HUES48 (cell line): ENCODE results near the gene NEIL1.
A peak's percentile ranks its signal among the peaks of the same experiment; 100 is the strongest.
"Not testable (repeated sequence)": the region's sequence is repeated elsewhere in the genome, so short reads cannot be mapped to it uniquely, and the experiment has no call there.

Experiments
- H3K27ac ChIP-seq: one replicate; pipeline ENCODE4 v1.7.0; 2013; ENCODE audit warnings: low read depth, low read length, inconsistent platforms
- H3K27me3 ChIP-seq: 2 replicates; pipeline ENCODE4 v1.6.1; 2013; ENCODE audit warnings: mild to moderate bottlenecking, low read length; ENCODE audit not compliant: control insufficient read depth, insufficient read depth
- H3K36me3 ChIP-seq: 2 replicates; pipeline ENCODE4 v1.6.1; 2013; ENCODE audit warnings: low read length; ENCODE audit not compliant: control insufficient read depth, insufficient read depth
- H3K4me1 ChIP-seq: 2 replicates; pipeline ENCODE4 v1.6.1; 2013; ENCODE audit warnings: mild to moderate bottlenecking, low read length; ENCODE audit not compliant: control insufficient read depth, insufficient read depth
- H3K4me3 ChIP-seq: 2 replicates; pipeline ENCODE4 v1.5.1; 2013; ENCODE audit warnings: mild to moderate bottlenecking, low read depth, low read length
- H3K9ac ChIP-seq: 2 replicates; pipeline ENCODE4 v1.6.1; 2013; ENCODE audit warnings: mild to moderate bottlenecking, low read depth, low read length, moderate library complexity
- H3K9me3 ChIP-seq: 2 replicates; pipeline ENCODE4 v1.6.1; 2013; ENCODE audit warnings: low read length; ENCODE audit not compliant: control insufficient read depth, insufficient read depth

Gene NEIL1

GRCh38 chr15:75348562-75349350, 1.9 kb downstream of the NEIL1 start:
- Histone ChIP-seq H3K4me1 (peaks cover 3% of the 10 kb centered on the region; the same call in 1 of the 2 replicates), H3K9me3 (no peaks in the 10 kb centered on the region), H3K27me3 (peaks cover 29% of the 10 kb centered on the region), H3K27ac (no peak overlapping the region), H3K4me3 (peak overlapping the region; percentile 89), H3K9ac (peak overlapping the region; percentile 13; the same call in 1 of the 2 replicates), H3K36me3 (no peaks in the 10 kb centered on the region)

- not testable (repeated sequence) for H3K27ac ChIP-seq, H3K4me1 ChIP-seq, H3K9ac ChIP-seq, H3K36me3 ChIP-seq, H3K9me3 ChIP-seq, H3K4me3 ChIP-seq
- peaks cover 29% of the 10 kb centered on the region for H3K27me3 ChIP-seq
Measured at GRCh38 chr15:75349351-75349669, 2.5 kb downstream of the NEIL1 start.

DNA sequence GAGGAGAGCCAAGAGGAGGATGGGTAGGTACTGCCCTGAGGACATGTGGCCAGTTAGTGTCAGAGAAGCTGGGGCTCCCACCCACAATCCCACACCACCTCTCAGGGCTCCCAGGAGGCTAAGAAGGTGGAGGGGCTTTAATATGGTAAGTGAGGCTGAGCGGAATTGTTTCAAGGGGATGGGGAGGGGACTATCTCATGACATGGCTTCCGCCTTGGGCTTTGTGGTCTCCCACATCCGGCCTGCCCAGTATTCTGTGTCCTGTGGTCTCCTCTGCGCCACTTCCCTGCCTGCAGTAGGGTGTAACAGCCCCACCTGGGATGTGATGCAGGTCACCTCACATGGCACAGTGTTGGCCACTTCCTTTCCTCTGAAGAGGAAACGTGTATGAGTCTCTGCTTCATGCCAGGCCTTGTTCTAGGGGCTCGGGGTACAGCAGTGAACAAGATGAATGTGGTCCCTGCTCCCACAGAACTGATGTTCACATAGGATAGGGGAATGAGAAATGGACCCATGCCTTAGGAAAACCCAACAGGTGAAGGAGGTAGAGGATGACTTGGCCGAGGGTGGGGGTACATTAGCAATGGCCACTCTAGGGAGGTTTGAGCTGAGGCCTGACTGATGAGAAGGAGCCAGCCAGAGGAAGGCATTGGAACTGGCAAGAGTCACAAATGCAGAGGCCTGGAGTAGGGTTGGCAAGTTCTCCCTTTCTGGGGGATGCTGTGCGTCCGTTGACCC, 3.2 kb downstream of the NEIL1 start:
- no peak overlapping the region for H3K27ac ChIP-seq
- H3K4me3 ChIP-seq = no peak overlapping the region
- H3K27me3 ChIP-seq = peaks cover 29% of the 10 kb centered on the region
- H3K9me3 ChIP-seq = no peaks in the 10 kb centered on the region
- H3K36me3 ChIP-seq = no peaks in the 10 kb centered on the region; the same call in 1 of the 2 replicates
- H3K9ac ChIP-seq = no peak overlapping the region
- H3K4me1 ChIP-seq = peaks cover 3% of the 10 kb centered on the region; the same call in 1 of the 2 replicates

- H3K27me3 ChIP-seq = peaks cover 29% of the 10 kb centered on the region
- H3K9me3 ChIP-seq = no peaks in the 10 kb centered on the region
- no peaks in the 10 kb centered on the region; the same call in 1 of the 2 replicates for H3K36me3 ChIP-seq
- no peak overlapping the region for H3K4me3 ChIP-seq
- peaks cover 3% of the 10 kb centered on the region; the same call in 1 of the 2 replicates for H3K4me1 ChIP-seq
- no peak overlapping the region for H3K27ac ChIP-seq
- no peak overlapping the region for H3K9ac ChIP-seq
Measured at GRCh38 chr15:75350601-75351361, 3.9 kb downstream of the NEIL1 start.

DNA sequence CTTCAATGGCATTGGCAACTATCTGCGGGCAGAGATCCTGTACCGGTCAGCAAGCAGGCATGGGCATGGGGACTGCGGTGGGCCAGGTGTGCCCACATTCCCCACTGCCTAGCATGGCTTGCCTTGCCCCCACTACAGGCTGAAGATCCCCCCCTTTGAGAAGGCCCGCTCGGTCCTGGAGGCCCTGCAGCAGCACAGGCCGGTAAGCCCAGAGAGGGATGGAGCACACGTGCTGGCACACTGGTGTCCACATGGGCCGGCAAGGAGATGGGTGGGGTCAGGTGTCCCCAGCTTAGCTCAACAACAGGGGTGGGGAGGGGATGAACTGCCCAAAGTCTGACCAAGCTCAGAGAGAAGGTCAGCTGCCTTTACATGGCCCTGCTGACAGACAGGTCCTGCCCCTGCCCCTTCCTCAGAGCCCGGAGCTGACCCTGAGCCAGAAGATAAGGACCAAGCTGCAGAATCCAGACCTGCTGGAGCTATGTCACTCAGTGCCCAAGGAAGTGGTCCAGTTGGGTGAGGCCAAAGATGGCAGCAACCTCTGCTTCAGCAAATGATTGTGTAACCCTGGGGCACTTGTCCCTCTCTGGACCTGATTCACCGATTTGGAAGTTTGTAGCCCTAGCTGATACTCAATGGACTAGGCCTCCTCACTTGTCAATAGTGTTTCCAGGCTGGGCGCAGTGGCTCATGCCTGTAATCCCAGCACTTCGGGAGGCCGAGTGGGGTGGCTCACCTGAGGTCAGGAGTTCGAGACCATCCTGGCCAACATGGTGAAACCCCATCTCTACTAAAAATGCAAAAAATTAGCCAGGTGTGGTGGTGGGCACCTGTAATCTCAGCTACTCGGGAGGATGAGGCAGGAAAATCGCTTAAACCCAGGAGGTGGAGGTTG, 5.6 kb downstream of the NEIL1 start:
- H3K9ac ChIP-seq = no peak overlapping the region
- peaks cover 3% of the 10 kb centered on the region; the same call in 1 of the 2 replicates for H3K4me1 ChIP-seq
- H3K27me3 ChIP-seq = peaks cover 18% of the 10 kb centered on the region
- no peak overlapping the region for H3K27ac ChIP-seq
- H3K36me3 ChIP-seq = peaks cover 7% of the 10 kb centered on the region; the same call in 1 of the 2 replicates
- no peak overlapping the region for H3K4me3 ChIP-seq
- no peaks in the 10 kb centered on the region for H3K9me3 ChIP-seq

DNA sequence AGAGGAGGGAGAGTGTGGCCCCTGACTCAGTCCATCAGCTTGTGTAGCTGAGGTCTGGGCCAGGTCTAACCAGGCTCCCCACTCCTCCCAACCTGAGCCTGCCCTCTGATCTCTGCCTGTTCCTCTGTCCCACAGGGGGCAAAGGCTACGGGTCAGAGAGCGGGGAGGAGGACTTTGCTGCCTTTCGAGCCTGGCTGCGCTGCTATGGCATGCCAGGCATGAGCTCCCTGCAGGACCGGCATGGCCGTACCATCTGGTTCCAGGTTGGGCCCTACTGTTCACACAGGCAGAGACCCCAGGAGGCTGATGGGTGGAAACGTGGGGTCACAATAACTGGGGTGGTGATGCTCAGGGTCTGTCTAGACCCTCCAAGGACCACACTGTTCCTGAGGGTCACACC, 6.8 kb downstream of the NEIL1 start:
- H3K27ac ChIP-seq = no peak overlapping the region
- no peak overlapping the region for H3K4me3 ChIP-seq
- H3K4me1 ChIP-seq = peaks cover 2% of the 10 kb centered on the region; the same call in 1 of the 2 replicates
- H3K9me3 ChIP-seq = no peaks in the 10 kb centered on the region
- H3K27me3 ChIP-seq = peaks cover 7% of the 10 kb centered on the region
- no peak overlapping the region for H3K9ac ChIP-seq
- H3K36me3 ChIP-seq = peaks cover 14% of the 10 kb centered on the region; the same call in 1 of the 2 replicates

DNA sequence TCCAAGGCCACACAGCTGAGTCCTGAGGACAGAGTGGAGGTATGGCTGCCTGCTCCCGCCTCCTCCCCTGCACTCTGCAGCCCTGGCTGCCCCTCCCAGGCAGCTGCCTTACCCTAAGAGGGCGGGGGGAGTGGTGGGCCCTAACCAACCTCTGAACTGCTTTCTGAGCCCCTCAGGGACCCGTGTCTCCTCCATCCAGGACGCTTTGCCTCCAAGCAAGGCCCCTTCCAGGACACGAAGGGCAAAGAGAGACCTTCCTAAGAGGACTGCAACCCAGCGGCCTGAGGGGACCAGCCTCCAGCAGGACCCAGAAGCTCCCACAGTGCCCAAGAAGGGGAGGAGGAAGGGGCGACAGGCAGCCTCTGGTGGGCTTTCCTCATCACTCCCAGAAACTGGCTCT, 7.6 kb downstream of the NEIL1 start:
- H3K27me3 ChIP-seq = no peaks in the 10 kb centered on the region
- no peaks in the 10 kb centered on the region for H3K4me1 ChIP-seq
- H3K27ac ChIP-seq = no peak overlapping the region
- H3K9me3 ChIP-seq = no peaks in the 10 kb centered on the region
- H3K9ac ChIP-seq = no peak overlapping the region
- H3K4me3 ChIP-seq = no peak overlapping the region
- H3K36me3 ChIP-seq = peaks cover 20% of the 10 kb centered on the region

- peaks cover 29% of the 10 kb centered on the region for H3K36me3 ChIP-seq
- no peak overlapping the region for H3K9ac ChIP-seq
- no peak overlapping the region for H3K4me3 ChIP-seq
- H3K27ac ChIP-seq = no peak overlapping the region
- no peaks in the 10 kb centered on the region for H3K4me1 ChIP-seq
- no peaks in the 10 kb centered on the region for H3K27me3 ChIP-seq
- H3K9me3 ChIP-seq = no peaks in the 10 kb centered on the region
Measured at GRCh38 chr15:75355369-75355768, 8.5 kb downstream of the NEIL1 start.

- Histone ChIP-seq H3K27ac (no peak overlapping the region), H3K36me3 (peaks cover 31% of the 10 kb centered on the region), H3K9me3 (no peaks in the 10 kb centered on the region), H3K27me3 (no peaks in the 10 kb centered on the region), H3K4me1 (no peaks in the 10 kb centered on the region), H3K9ac (no peak overlapping the region), H3K4me3 (no peak overlapping the region)
Measured at GRCh38 chr15:75356006-75356405, 9.2 kb downstream of the NEIL1 start.

DNA sequence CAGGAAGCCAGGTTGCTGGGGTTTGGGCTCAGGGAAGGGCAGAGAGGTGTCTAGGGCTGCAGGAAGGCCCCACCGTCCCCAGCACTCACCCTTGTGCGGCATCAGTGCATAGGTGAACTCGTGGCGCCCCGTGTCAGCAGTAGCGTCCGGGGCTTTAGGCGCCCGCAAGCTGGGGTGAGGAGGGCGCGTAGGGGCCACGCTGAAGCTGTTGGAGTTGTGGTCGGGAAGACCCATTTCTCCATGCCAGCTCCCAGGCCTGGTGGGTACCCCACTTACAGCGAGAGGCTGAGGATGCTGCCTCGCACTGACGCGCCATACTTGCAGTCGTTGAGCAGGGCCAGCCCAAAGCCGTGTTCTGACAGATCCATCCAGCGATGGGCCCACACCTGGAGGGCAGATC, 9.7 kb downstream of the NEIL1 start:
- Histone ChIP-seq H3K4me1 (no peaks in the 10 kb centered on the region), H3K4me3 (no peak overlapping the region), H3K9ac (no peak overlapping the region), H3K9me3 (no peaks in the 10 kb centered on the region), H3K27ac (no peak overlapping the region), H3K36me3 (peaks cover 36% of the 10 kb centered on the region), H3K27me3 (no peaks in the 10 kb centered on the region)
